Transverse colon (tissue), 4 donors: ENCODE results near the gene HMCN1. TPM values are rescaled to one million over a fixed set of nuclear protein-coding genes. Genes with fewer than 3 reads are reported as not detected.

Source experiments
- DNase-seq: peaks from one replicate; pipeline ENCODE4 v3.0.0-alpha.2; 2019
- H3K27ac ChIP-seq, 4 donors: fragments of 200-600 bp; sonication (generic); 2 replicates each; pipeline ENCODE4 v1.5.1; 2016 to 2018; ENCODE audit warnings: inconsistent platforms in 4 of 4
- H3K27me3 ChIP-seq: fragments of 200-600 bp; sonication (generic); 2 replicates; pipeline ENCODE4 v1.5.1; 2017; ENCODE audit warnings: inconsistent platforms
- H3K36me3 ChIP-seq, 4 donors: fragments of 200-600 bp; sonication (generic); 2 replicates each; pipeline ENCODE4 v1.5.1; 2017 to 2019; ENCODE audit warnings: inconsistent platforms in 4 of 4
- H3K4me1 ChIP-seq, 4 donors: fragments of 200-600 bp; sonication (generic); 2 replicates each; pipeline ENCODE4 v1.5.1; 2017 to 2020; ENCODE audit warnings: inconsistent platforms in 4 of 4
- H3K4me3 ChIP-seq, 4 donors: fragments of 200-600 bp; sonication (generic); 1 replicate in 1 of 4; 2 replicates in 3 of 4; pipeline versions ENCODE4 v1.5.1 to v1.6.1; 2017 to 2019; ENCODE audit warnings: inconsistent platforms in 4 of 4
- H3K9me3 ChIP-seq, 2 donors: fragments of 200-600 bp; sonication (generic); 2 replicates each; pipeline ENCODE4 v1.5.1; 2017 to 2019; ENCODE audit warnings: inconsistent platforms in 2 of 2
- EP300 ChIP-seq: sonication (generic); formaldehyde crosslinking; IDR thresholded peaks from one replicate; pipeline ENCODE4 v1.6.1; 2017; ENCODE audit warnings: antibody characterized with exemption, low read depth
- POLR2A ChIP-seq: fragments of 450-650 bp; IDR thresholded peaks from one replicate; pipeline ENCODE4 v1.6.1; 2016; ENCODE audit warnings: antibody characterized with exemption, mild to moderate bottlenecking, moderate library complexity
- POLR2AphosphoS5 ChIP-seq, 3 donors: sonication (generic); formaldehyde crosslinking; IDR thresholded peaks; one replicate each; pipeline ENCODE4 v1.6.1; 2016; ENCODE audit warnings: antibody characterized with exemption in 3 of 3
- WGBS, 2 donors: methylation state at CpG; one replicate each; pipeline ENCODE4 v1.1.5; 2018; ENCODE audit warnings: low coverage in 1 of 2; 5-methylcytosine and 5-hydroxymethylcytosine counted together
- in situ Hi-C, 4 donors: fragments of 200-750 bp; cut with MboI; loops; one replicate each; pipeline versions ENCODE4 v1.15.0 to v1.15.1; 2017; ENCODE audit warnings: low sequenced_read_pairs in 3 of 4, low pct_ligation_motif_present in 1 of 4, low pct_unique_long_range_greater_than_20kb in 1 of 4
- intact Hi-C: fragments of 100-400 bp; cut with DNase I; formaldehyde crosslinking; loops from one replicate; pipeline ENCODE4 v1.15.1; 2023; ENCODE audit warnings: low total_unique reads
- total RNA-seq, 4 donors: library from RNA; depleted of rRNA; stranded (reverse); fragments of >200 nt; gene quantifications; one replicate each; pipeline ENCODE4 v1.1.0, GENCODE V29; 2016
- TF ChIP-seq, protein P1 (sequence below), 5 experiments: fragments of 200-600 bp in 3 of 5; fragments of 450-650 bp in 2 of 5; sonication (generic) in 3 of 5; IDR thresholded peaks; 1 replicate in 2 of 5; 2 replicates in 3 of 5; pipeline ENCODE4 v1.5.1; 2016 to 2017; ENCODE audit warnings: antibody characterized with exemption in 5 of 5, inconsistent platforms in 3 of 5, mild to moderate bottlenecking in 2 of 5, moderate library complexity in 1 of 5

The HMCN1 gene
- total RNA-seq, 4 donors from 2014 or later, result 1.1 to 2.7 (median 2.1) TPM

GRCh38 chr1:186033847-186034271 is 299.7 kb downstream of the HMCN1 start:
- no peaks in the 10 kb centered on the region for H3K9me3 ChIP-seq
- in situ Hi-C loops (no loop called here), intact Hi-C loops (no loop called here)
- no peak overlapping the region for H3K4me3 ChIP-seq
- WGBS, 2 donors, result 13 to 29% methylated on average over 2 of the region's 2 CpGs
- TF ChIP-seq POLR2A (no peak), EP300 (no peak), POLR2AphosphoS5 (IDR thresholded peaks at IDR 0.05) (no peak)
- TF ChIP-seq, protein P1, sequence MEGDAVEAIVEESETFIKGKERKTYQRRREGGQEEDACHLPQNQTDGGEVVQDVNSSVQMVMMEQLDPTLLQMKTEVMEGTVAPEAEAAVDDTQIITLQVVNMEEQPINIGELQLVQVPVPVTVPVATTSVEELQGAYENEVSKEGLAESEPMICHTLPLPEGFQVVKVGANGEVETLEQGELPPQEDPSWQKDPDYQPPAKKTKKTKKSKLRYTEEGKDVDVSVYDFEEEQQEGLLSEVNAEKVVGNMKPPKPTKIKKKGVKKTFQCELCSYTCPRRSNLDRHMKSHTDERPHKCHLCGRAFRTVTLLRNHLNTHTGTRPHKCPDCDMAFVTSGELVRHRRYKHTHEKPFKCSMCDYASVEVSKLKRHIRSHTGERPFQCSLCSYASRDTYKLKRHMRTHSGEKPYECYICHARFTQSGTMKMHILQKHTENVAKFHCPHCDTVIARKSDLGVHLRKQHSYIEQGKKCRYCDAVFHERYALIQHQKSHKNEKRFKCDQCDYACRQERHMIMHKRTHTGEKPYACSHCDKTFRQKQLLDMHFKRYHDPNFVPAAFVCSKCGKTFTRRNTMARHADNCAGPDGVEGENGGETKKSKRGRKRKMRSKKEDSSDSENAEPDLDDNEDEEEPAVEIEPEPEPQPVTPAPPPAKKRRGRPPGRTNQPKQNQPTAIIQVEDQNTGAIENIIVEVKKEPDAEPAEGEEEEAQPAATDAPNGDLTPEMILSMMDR (IDR thresholded peaks at IDR 0.05), result no peak
- H3K36me3 ChIP-seq, result no peaks in the 10 kb centered on the region
- no peaks in the 10 kb centered on the region for H3K27me3 ChIP-seq
- DNase-seq, result no peak
- H3K4me1 ChIP-seq, result no peaks in the 10 kb centered on the region
- no peak overlapping the region for H3K27ac ChIP-seq

DNA sequence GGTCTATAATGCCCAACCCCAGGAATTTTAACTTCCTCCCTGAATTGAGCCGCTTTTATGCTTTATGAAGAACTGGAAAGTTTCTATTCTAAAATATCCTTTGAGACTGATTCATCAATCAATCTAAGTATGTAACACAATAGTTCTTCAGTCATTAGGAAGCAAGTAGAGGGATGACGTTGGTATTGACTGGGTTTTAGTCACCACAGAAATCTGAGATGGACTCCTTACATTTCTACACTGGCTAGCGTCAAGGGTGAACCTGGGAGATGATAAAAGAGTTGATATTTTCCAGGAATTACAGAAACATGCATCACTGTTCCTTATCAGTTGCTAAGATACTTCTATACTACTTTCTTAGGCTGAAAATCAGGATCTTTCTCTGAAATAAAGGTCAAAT is 308.0 kb downstream of the HMCN1 start:
- Histone ChIP-seq H3K4me3 (no peak overlapping the region), H3K27ac (no peak overlapping the region), H3K27me3 (no peaks in the 10 kb centered on the region), H3K4me1 (no peaks in the 10 kb centered on the region), H3K9me3 (no peaks in the 10 kb centered on the region), H3K36me3 (no peaks in the 10 kb centered on the region)
- WGBS, 2 donors, result 86 to 88% methylated on average over 3 of the region's 3 CpGs
- TF ChIP-seq POLR2A, result no peak
- no peak for TF ChIP-seq EP300
- TF ChIP-seq POLR2AphosphoS5 (IDR thresholded peaks at IDR 0.05), result no peak
- TF ChIP-seq, protein P1 (IDR thresholded peaks at IDR 0.05), result no peak
- in situ Hi-C loops, result no loop called here
- DNase-seq, result no peak
- intact Hi-C loops, result no loop called here

DNA sequence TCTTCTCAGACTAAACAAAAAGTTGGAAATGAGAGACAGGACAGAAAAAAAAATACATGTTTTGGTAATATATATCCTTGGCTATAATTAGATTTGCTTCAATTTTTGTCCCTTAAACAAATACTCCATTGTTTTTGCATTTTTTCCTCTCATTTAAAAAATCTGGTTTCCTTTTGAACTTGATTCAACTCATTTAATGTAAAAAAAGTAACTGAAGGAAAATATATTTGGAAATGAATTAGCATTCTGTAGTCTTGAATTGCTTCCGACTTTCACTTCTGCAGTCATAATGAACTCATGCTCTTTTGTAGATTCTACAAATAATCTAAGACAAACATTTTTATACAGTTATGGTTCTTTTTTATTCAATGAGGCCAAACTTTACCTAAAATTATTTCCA is 309.1 kb downstream of the HMCN1 start:
- TF ChIP-seq POLR2AphosphoS5 (IDR thresholded peaks at IDR 0.05) (no peak), POLR2A (no peak)
- intact Hi-C loops (no loop called here), in situ Hi-C loops (no loop called here)
- WGBS, 2 donors, result 64 to 73% methylated on average over 1 of the region's 1 CpG
- H3K9me3 ChIP-seq, result no peaks in the 10 kb centered on the region
- no peak overlapping the region for H3K4me3 ChIP-seq
- no peak overlapping the region for H3K27ac ChIP-seq
- H3K36me3 ChIP-seq, result no peaks in the 10 kb centered on the region
- H3K27me3 ChIP-seq, result no peaks in the 10 kb centered on the region
- H3K4me1 ChIP-seq, result no peaks in the 10 kb centered on the region
- no peak for DNase-seq

GRCh38 chr1:186044079-186044685 is 310.0 kb downstream of the HMCN1 start:
- intact Hi-C loops (no loop called here), in situ Hi-C loops (no loop called here)
- 61 to 82% methylated on average over 2 to 3 of the region's 3 CpGs for WGBS, 2 donors
- H3K4me1 ChIP-seq, result no peaks in the 10 kb centered on the region
- TF ChIP-seq, protein P1 (IDR thresholded peaks at IDR 0.05), result no peak
- no peak for TF ChIP-seq EP300
- DNase-seq, result no peak
- H3K4me3 ChIP-seq, result no peak overlapping the region
- H3K27me3 ChIP-seq, result no peaks in the 10 kb centered on the region
- no peak overlapping the region for H3K27ac ChIP-seq
- no peaks in the 10 kb centered on the region for H3K36me3 ChIP-seq
- H3K9me3 ChIP-seq, result no peaks in the 10 kb centered on the region
